Osteocyte (in vitro differentiated cells): ENCODE data around the gene PPA2. TPM values are rescaled to one million over a fixed set of nuclear protein-coding genes. Genes with fewer than 3 reads are reported as not detected.

ENCODE experiments used
- DNase-seq: peaks from one replicate; pipeline ENCODE4 v3.0.0; 2021; ENCODE audit warnings: mixed read lengths; ENCODE audit not compliant: unreplicated experiment; ENCODE audit errors: extremely low spot score
- H3K27ac Mint-ChIP-seq: one replicate; pipeline ENCODE4 v1.8.0; 2021; ENCODE audit warnings: mild to moderate bottlenecking, mixed read lengths; ENCODE audit not compliant: unreplicated experiment
- H3K27me3 Mint-ChIP-seq: one replicate; pipeline ENCODE4 v1.8.0; 2021; ENCODE audit warnings: mixed read lengths; ENCODE audit not compliant: unreplicated experiment
- H3K36me3 Mint-ChIP-seq: one replicate; pipeline ENCODE4 v1.8.0; 2021; ENCODE audit warnings: mixed read lengths; ENCODE audit not compliant: unreplicated experiment
- H3K4me1 Mint-ChIP-seq: one replicate; pipeline ENCODE4 v1.8.0; 2021; ENCODE audit warnings: mixed read lengths; ENCODE audit not compliant: unreplicated experiment
- H3K4me3 Mint-ChIP-seq: one replicate; pipeline ENCODE4 v1.8.0; 2021; ENCODE audit warnings: mild to moderate bottlenecking, moderate library complexity, mixed read lengths; ENCODE audit not compliant: unreplicated experiment
- H3K9me3 Mint-ChIP-seq: one replicate; pipeline ENCODE4 v1.8.0; 2021; ENCODE audit warnings: mixed read lengths; ENCODE audit not compliant: unreplicated experiment
- total RNA-seq: library from RNA; stranded (reverse); gene quantifications from 2 replicates; pipeline ENCODE4 v1.2.1, GENCODE V29; 2021
- TF ChIP-seq, protein P1 (sequence below): fragments of 200-600 bp; sonication (generic); IDR thresholded peaks from 2 replicates; pipeline ENCODE4 v1.5.0; 2021; ENCODE audit warnings: antibody characterized with exemption, mild to moderate bottlenecking, moderate library complexity

The PPA2 gene
- total RNA-seq, 1 donor from 2014 or later = 68.2 TPM

DNA sequence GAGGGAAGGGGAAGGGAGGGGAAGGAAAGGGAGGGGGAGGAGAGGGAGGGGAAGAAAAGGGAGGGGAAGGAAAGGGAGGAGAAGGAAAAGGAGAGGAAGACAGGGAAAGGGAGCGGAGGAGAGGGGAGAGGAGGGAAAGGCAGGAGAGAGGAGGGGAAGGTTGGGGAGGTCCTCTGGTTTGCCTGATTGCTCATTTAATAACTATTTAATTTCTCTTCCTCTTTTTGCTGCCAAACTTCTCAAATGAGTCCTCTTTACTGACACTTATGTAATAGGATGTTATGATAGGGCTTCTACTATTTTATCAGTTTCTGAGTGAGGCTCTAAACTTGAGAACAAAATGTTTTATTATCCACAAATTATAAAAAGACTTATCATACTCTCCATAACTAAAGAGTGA, 35.4 kb upstream of the PPA2 start:
- H3K27me3 Mint-ChIP-seq = peaks cover 24% of the 10 kb centered on the region
- peaks cover 6% of the 10 kb centered on the region for H3K9me3 Mint-ChIP-seq
- no peaks in the 10 kb centered on the region for H3K36me3 Mint-ChIP-seq
- H3K4me1 Mint-ChIP-seq = no peaks in the 10 kb centered on the region
- H3K4me3 Mint-ChIP-seq = no peak overlapping the region
- DNase-seq = no peak
- TF ChIP-seq, protein P1, sequence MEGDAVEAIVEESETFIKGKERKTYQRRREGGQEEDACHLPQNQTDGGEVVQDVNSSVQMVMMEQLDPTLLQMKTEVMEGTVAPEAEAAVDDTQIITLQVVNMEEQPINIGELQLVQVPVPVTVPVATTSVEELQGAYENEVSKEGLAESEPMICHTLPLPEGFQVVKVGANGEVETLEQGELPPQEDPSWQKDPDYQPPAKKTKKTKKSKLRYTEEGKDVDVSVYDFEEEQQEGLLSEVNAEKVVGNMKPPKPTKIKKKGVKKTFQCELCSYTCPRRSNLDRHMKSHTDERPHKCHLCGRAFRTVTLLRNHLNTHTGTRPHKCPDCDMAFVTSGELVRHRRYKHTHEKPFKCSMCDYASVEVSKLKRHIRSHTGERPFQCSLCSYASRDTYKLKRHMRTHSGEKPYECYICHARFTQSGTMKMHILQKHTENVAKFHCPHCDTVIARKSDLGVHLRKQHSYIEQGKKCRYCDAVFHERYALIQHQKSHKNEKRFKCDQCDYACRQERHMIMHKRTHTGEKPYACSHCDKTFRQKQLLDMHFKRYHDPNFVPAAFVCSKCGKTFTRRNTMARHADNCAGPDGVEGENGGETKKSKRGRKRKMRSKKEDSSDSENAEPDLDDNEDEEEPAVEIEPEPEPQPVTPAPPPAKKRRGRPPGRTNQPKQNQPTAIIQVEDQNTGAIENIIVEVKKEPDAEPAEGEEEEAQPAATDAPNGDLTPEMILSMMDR = no peak
- no peak overlapping the region for H3K27ac Mint-ChIP-seq

DNA sequence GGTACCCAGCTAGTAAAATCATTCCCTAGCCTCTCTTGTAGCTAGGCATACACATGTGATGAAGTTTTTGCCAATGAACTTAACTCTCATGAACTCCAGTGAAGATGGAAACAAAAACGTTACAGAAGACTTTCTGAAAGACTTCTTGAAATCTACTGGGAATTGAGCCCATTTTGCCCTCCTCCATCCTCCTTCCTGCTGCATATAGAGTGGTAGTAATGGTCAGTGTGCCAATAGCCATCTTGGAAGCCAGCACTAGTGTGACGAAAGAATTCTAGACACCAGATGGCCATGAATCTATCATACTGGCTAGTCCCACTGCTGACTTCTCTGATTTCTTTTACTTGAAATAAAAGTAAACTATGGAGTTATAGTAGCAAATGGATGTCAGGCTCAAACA, 30.9 kb upstream of the PPA2 start:
- no peak for DNase-seq
- no peaks in the 10 kb centered on the region for H3K4me1 Mint-ChIP-seq
- H3K27ac Mint-ChIP-seq = no peak overlapping the region
- H3K36me3 Mint-ChIP-seq = no peaks in the 10 kb centered on the region
- H3K27me3 Mint-ChIP-seq = peaks cover 7% of the 10 kb centered on the region
- H3K4me3 Mint-ChIP-seq = no peak overlapping the region
- no peaks in the 10 kb centered on the region for H3K9me3 Mint-ChIP-seq
- TF ChIP-seq, protein P1 = no peak

DNA sequence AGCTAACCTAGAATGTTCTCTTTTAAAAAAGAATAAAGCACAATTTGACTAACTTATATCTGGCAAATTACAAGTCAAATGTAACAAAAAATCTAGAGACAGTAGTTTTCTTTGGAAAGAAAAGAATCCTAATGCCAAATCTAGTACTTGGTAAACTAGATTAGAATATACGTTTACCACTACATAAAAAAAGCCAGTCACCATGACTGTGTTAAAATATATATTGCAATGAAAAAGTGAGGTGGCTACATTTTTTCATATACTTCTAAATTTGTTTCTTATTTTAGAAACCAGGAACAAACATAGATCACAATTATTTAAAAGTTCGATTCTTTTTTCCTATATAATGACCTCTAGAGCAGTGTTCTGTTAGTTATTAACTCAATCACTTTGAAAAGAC, 29.6 kb upstream of the PPA2 start:
- Mint-ChIP-seq H3K27me3 (peaks cover 7% of the 10 kb centered on the region), H3K36me3 (no peaks in the 10 kb centered on the region), H3K9me3 (no peaks in the 10 kb centered on the region), H3K4me1 (no peaks in the 10 kb centered on the region), H3K4me3 (no peak overlapping the region), H3K27ac (no peak overlapping the region)
- no peak for DNase-seq
- TF ChIP-seq, protein P1 = no peak

DNA sequence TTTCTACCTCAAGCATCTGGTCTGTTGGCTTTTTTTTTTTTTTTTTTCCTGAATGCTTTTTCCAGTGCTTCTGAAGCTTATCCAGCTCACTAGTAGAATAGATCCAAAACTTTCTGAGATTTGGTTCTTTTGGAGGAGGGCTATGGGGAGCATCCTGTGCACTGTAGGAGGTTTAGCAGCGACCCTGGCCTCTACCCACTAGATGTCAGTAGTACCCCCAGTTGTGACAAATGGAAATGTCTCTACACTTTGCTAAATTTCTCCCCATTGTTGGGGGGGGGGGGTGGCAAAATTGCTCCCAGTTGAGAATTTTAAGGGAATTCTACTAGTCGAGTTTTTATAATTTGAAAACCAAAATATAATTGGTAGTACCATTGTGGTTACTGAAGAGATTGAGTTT, 23.0 kb upstream of the PPA2 start:
- TF ChIP-seq, protein P1 = no peak
- Mint-ChIP-seq H3K27me3 (peaks cover 5% of the 10 kb centered on the region), H3K4me3 (no peak overlapping the region), H3K36me3 (no peaks in the 10 kb centered on the region), H3K4me1 (no peaks in the 10 kb centered on the region), H3K27ac (no peak overlapping the region), H3K9me3 (peaks cover 7% of the 10 kb centered on the region)
- no peak for DNase-seq

DNA sequence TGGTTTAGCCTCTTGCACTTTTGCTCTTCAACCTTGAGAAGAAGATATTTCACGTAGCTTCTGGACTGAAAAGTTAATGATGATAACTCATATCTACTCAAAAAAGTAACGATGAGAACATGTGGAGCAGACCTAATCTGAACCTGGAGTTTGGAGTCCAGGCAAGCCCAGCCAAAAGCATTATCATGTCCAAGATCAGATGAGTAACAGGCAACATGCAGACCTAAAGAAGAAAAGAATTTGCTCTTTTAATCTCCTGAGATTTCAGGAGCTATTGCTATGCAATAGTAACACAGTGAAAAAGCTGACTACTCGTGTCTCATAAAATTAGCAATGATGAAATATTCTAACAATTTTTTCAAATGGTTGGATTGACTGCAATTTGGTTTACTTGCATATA, 21.8 kb upstream of the PPA2 start:
- DNase-seq = no peak
- TF ChIP-seq, protein P1 = no peak
- Mint-ChIP-seq H3K9me3 (peaks cover 7% of the 10 kb centered on the region), H3K27me3 (peaks cover 5% of the 10 kb centered on the region), H3K36me3 (no peaks in the 10 kb centered on the region), H3K4me1 (no peaks in the 10 kb centered on the region), H3K4me3 (no peak overlapping the region), H3K27ac (no peak overlapping the region)
